Thymus (tissue), 11 donors: ENCODE results near the gene ENPP7. TPM values are rescaled to one million over a fixed set of nuclear protein-coding genes. Genes with fewer than 3 reads are reported as not detected.
"Not testable (repeated sequence)": the region's sequence is repeated elsewhere in the genome, so short reads cannot be mapped to it uniquely, and the experiment has no call there.

ENCODE experiments used
- DNase-seq, 9 donors: peaks; one replicate each; pipeline ENCODE4 v3.0.0-alpha.2; 2013; ENCODE audit warnings: low spot score in 9 of 9, low read depth in 6 of 9, missing footprints in 1 of 9
- H3K27ac ChIP-seq, 2 donors: one replicate each; pipeline ENCODE4 v1.5.1; 2013; ENCODE audit warnings: control low read depth in 1 of 2, low read depth in 1 of 2, low read length in 1 of 2, mild to moderate bottlenecking in 1 of 2, moderate library complexity in 1 of 2
- H3K27me3 ChIP-seq, 2 donors: one replicate each; pipeline ENCODE4 v1.5.1; 2013; ENCODE audit warnings: low read length in 1 of 2; ENCODE audit not compliant: control insufficient read depth in 2 of 2, insufficient read depth in 1 of 2
- H3K36me3 ChIP-seq, 2 donors: one replicate each; pipeline ENCODE4 v1.5.1; 2013; ENCODE audit warnings: low read length in 1 of 2, mild to moderate bottlenecking in 1 of 2, moderate library complexity in 1 of 2; ENCODE audit not compliant: control insufficient read depth in 2 of 2, insufficient read depth in 2 of 2
- H3K4me1 ChIP-seq, 2 donors: one replicate each; pipeline ENCODE4 v1.5.1; 2013; ENCODE audit warnings: low read length in 2 of 2; ENCODE audit not compliant: control insufficient read depth in 2 of 2, insufficient read depth in 2 of 2
- H3K4me3 ChIP-seq, 2 donors: one replicate each; pipeline ENCODE4 v1.5.1; 2013; ENCODE audit warnings: low read length in 2 of 2, control low read depth in 1 of 2, mild to moderate bottlenecking in 1 of 2
- H3K9me3 ChIP-seq, 2 donors: one replicate each; pipeline ENCODE4 v1.5.1; 2013; ENCODE audit warnings: low read length in 1 of 2, mild to moderate bottlenecking in 1 of 2; ENCODE audit not compliant: control insufficient read depth in 2 of 2, insufficient read depth in 1 of 2
- WGBS: extraction: QIAGEN DNeasy Blood & Tissue Kit; methylation state at CpG from one replicate; pipeline ENCODE4 v1.1.7; 2013; 5-methylcytosine and 5-hydroxymethylcytosine counted together
- polyA plus RNA-seq: library from polyadenylated mRNA; stranded (reverse); fragments of 200-250 nt; gene quantifications from one replicate; pipeline ENCODE4 v1.2.3, GENCODE V29; 2013
- total RNA-seq: library from RNA; stranded (reverse); fragments of 120-200 nt; gene quantifications from one replicate; pipeline ENCODE4 v1.2.4, GENCODE V29; 2013
- donor health status: healthy.

ENPP7 gene
- total and polyA plus RNA-seq, 2 donors = 0.05 to 0.09 TPM

DNA sequence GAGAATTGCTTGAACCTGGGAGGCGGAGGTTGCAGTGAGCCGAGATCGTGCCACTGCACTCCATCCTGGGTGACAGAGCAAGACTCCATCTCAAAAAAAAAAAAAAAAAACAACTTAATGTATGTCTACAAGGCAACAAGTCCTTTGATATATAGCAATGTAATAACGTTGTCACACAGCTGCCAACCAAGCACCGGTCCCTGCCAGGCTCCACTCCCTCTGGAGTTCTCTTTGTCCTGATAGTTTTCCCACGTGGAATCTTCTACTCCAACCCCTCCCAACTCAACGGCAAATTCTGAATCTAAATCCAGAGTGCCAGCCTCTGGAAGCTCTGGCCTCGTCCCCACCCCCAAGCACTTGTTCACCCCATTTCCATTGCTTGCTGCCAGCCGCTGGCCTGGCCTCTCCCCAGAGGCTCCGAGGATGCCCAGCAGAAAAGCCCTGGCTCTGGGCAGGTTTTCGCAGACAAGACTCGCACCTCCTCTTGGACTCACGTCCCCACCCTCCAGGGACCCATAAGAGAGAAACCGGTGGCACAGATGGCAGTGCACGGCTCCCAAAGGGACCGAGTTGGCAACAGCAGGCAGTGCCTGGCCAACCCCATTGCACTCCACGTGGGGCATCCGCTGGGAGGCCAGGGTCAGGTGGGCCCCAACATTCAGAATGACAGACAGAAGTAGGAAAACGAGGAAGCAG lies 31.3 kb downstream of the ENPP7 start:
- no peak overlapping the region for H3K4me3 ChIP-seq
- no peak for DNase-seq
- H3K27me3 ChIP-seq = peaks cover 2% of the 10 kb centered on the region in 2 donors
- no peaks in the 10 kb centered on the region for H3K4me1 ChIP-seq
- no peaks in the 10 kb centered on the region for H3K36me3 ChIP-seq
- no peaks in the 10 kb centered on the region for H3K9me3 ChIP-seq
- 91% methylated on average over 19 of the region's 19 CpGs for WGBS
- no peak overlapping the region for H3K27ac ChIP-seq

DNA sequence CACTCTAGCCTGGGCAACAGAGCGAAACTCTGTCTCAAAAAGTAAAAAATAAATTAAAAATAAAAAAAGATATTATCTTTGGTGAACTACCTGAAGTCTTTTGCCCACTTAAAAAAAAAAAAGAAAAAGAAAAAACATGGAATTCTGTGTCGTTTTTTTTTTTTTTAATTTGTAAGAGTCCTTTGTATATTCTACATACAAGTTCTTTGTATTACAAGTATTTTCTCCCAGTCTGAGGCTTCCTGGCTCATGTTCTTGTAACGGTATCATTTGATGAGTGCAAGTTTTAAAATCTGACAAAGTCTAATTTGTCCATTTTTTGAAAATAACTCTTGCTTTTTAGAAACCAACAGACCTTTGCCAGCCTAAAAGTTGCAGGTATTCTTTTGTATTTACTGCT lies 35.0 kb downstream of the ENPP7 start:
- no peak overlapping the region for H3K27ac ChIP-seq

DNA sequence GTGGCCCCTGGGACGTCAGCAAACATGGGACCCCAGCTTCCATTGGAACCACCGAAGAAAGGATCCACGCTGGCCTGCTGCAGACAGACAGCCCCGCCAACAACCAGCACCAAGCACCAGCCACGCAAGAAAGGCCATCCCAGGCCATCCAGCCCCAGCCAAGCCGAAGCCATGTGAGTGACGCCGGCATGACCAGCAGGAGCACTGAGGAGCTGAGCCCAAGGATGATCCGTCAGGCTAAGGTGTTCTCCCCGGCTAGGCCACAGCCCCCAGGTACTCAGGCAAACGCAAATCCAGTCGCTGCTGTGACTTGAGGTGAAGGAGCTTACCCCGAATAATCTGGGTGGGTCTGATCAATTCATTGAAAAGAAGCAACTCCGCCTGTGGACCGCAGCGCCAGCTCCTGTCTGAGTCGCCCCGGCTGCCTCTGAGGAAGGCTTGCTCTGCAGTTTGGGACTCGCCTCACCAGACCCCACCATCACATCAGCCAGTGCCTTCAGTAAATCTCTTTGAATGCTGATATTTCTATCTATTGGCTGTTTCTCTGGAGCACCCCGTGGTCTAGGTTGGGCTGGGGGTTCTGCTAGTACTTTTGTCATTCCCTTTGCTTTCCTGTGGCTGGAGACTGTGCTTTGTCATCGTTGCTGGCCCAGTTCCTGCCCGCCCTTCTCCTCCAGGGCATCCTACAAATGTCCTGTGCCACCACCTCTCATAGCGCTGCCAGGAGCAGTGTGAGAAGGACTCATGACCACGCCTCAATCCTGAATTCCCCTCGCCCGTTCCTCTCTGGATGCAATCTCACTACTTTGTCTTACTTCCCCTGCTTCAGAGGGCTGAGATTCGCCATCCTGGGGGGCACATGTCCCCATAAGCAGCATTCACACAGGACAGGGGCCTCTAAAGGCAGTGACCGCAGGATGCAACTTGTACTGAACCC lies 39.1 kb downstream of the ENPP7 start:
- Histone ChIP-seq H3K27me3 (peaks cover 6 to 22% of the 10 kb centered on the region in 2 donors), H3K9me3 (peaks cover 0 to 3% of the 10 kb centered on the region in 2 donors), H3K4me1 (no peaks in the 10 kb centered on the region), H3K27ac (no peak overlapping the region), H3K36me3 (no peaks in the 10 kb centered on the region), H3K4me3 (no peak overlapping the region)
- DNase-seq = no peak
- 87% methylated on average over 28 of the region's 28 CpGs for WGBS

More for the DNA sequence above, 35.0 kb downstream of the ENPP7 start:
- Histone ChIP-seq H3K36me3 (no peaks in the 10 kb centered on the region), H3K4me1 (no peaks in the 10 kb centered on the region), H3K27me3 (peaks cover 0 to 2% of the 10 kb centered on the region in 2 donors), H3K9me3 (peaks cover 0 to 3% of the 10 kb centered on the region in 2 donors), H3K4me3 (no peak overlapping the region)
- DNase-seq = no peak
- 92% methylated on average over 3 of the region's 3 CpGs for whole genome bisulfite sequencing

DNA sequence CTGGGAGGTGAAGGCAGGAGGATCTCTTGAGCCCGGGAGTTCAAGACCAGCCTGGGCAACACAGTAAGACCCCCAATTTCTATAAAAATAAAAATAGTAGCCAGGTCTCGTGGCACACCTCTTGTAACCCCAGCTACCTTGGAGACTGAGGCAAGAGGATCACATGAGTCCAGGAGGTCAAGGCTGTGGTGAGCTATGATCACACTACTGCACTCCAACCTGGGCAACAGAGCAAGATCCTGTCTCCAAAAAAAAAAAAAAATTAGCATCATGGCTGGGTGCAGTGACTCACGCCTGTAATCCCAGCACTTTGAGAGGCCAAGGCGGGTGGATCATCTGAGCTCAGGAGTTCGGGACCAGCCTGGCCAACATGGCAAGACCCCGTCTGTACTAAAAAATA lies 40.5 kb downstream of the ENPP7 start:
- Histone ChIP-seq H3K27me3 (peaks cover 11 to 31% of the 10 kb centered on the region in 2 donors), H3K4me3 (no peak overlapping the region), H3K36me3 (no peaks in the 10 kb centered on the region), H3K4me1 (no peaks in the 10 kb centered on the region), H3K27ac (no peak overlapping the region), H3K9me3 (peaks cover 0 to 3% of the 10 kb centered on the region in 2 donors)
- no peak for DNase-seq
- WGBS = 89% methylated on average over 6 of the region's 6 CpGs

DNA sequence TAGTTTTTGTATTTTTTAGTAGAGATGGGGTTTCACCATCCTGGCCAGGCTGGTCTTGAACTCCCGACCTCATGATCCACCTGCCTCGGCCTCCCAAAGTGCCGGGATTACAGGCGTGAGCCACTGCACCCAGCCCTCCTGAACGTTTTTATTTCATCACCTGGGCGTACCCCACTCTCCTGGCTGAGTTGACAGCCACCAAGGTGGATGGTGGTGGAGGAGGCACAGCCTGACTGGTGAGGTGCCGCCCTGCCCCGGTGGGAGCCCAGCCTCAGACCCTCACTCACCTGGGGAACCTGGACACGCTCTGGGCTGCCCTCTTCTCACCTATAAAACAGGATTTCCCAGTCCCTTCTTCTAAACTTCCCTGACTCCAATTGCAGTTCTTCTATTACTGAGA lies 42.0 kb downstream of the ENPP7 start:
- not testable (repeated sequence) for H3K36me3 ChIP-seq, H3K4me3 ChIP-seq, H3K9me3 ChIP-seq, H3K27ac ChIP-seq, H3K4me1 ChIP-seq, DNase-seq
- WGBS = 94% methylated on average over 9 of the region's 9 CpGs
- H3K27me3 ChIP-seq = peaks cover 23 to 40% of the 10 kb centered on the region in 2 donors

DNA sequence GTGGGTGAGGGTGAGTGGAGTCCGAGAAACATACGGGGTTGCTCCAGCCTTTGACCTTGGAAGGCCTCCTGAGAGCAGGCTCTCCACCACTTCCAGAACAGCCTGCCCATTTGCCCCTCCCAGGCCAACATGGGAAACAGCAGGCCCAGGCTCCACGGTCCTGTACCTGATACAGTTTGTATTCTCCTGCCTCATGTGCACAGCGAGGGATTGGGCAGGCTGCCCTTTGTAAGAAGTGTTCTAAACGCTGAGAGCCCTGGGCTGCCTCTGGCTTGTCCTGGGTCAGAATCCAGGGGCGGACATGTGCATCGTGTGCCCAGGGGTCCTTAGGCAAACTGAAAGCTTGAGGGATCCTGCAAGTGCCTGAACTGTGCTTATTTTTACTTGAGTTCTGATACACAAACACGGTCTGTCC lies 43.8 kb downstream of the ENPP7 start:
- peaks cover 23 to 48% of the 10 kb centered on the region in 2 donors for H3K27me3 ChIP-seq

DNA sequence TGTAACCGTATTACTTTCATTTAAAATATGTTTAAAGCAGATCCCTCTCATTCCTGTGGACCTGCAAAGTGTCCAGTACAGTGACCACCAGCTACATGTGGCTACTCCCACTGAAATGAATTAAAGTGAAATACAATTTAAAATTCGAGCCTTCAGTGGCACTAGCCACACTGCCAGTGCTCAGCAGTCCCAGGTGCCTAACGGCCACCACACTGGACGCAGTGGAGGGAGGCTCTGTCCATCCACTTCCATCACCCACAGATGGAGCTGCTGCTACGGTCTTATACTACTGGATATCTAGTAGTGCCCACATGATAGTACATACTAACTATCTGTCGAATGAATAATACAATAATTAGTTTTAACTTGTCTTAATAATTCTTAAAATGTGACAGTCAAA lies 44.9 kb downstream of the ENPP7 start:
- DNase-seq = no peak
- WGBS = 96% methylated on average over 6 of the region's 6 CpGs
- no peak overlapping the region for H3K27ac ChIP-seq

More for the DNA sequence above, 43.8 kb downstream of the ENPP7 start:
- Histone ChIP-seq H3K4me3 (no peak overlapping the region), H3K27ac (no peak overlapping the region), H3K36me3 (no peaks in the 10 kb centered on the region), H3K4me1 (peaks cover 16 to 17% of the 10 kb centered on the region in 2 donors), H3K9me3 (no peaks in the 10 kb centered on the region)
- WGBS = 95% methylated on average over 8 of the region's 8 CpGs
- no peak for DNase-seq

DNA sequence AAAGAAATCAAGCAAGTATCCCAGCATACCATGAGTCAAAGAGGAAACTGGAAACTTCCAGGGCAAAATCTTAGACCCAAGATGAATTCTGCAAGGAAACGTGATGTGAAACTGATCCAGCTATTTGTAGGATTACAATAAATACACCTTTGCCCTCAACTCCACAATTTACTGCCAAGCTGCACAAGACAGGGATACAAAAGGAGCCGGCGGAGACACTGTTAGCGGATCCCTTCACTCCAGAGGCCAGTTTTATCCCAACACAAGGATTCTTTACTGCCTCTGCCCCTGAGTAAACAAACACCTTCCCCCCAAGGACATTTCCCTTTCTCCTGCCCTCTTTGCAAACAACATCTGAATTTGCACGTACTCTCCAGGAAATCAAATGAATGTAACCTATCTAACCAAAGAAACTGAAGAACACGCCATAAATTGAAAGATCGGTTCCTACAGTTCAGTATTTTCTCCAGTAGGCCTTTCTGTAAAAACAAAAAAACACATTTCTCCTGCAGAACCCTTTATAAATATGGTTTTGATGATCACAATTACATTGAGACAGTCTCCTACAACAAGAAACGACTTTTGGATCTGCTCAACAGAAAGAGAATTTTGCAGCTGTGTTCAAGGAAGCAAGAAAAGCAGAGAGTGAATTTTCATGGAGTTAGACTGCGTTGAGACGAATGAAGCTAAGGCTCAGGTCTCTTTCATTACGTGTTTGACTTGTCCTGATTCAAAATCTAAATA lies 45.8 kb downstream of the ENPP7 start:
- H3K9me3 ChIP-seq = no peaks in the 10 kb centered on the region
- H3K36me3 ChIP-seq = peaks cover 0 to 4% of the 10 kb centered on the region in 2 donors
- DNase-seq = no peak
- peaks cover 31 to 37% of the 10 kb centered on the region in 2 donors for H3K4me1 ChIP-seq
- H3K27ac ChIP-seq = no peak overlapping the region
- H3K27me3 ChIP-seq = peaks cover 23 to 46% of the 10 kb centered on the region in 2 donors
- 57% methylated on average over 11 of the region's 11 CpGs for WGBS
- peak overlapping the region in 1 of 2 donors; percentile 83 for H3K4me3 ChIP-seq

More for the DNA sequence above, 44.9 kb downstream of the ENPP7 start:
- Histone ChIP-seq H3K36me3 (peaks cover 0 to 2% of the 10 kb centered on the region in 2 donors), H3K4me1 (peaks cover 25 to 28% of the 10 kb centered on the region in 2 donors), H3K27me3 (peaks cover 23 to 46% of the 10 kb centered on the region in 2 donors), H3K9me3 (no peaks in the 10 kb centered on the region), H3K4me3 (no peak overlapping the region)
